Ascending aorta (tissue), 2 donors: ENCODE measurements around the gene NT5C2. TPM values are rescaled to one million over a fixed set of nuclear protein-coding genes. Genes with fewer than 3 reads are reported as not detected.
"Not testable (repeated sequence)": the region's sequence is repeated elsewhere in the genome, so short reads cannot be mapped to it uniquely, and the experiment has no call there.

Experiments
- DNase-seq, 2 donors: peaks; one replicate each; pipeline ENCODE4 v3.0.0-alpha.2; 2019; ENCODE audit warnings: low spot score in 2 of 2
- H3K27ac ChIP-seq, 2 donors: fragments of 200-600 bp; sonication (generic); one replicate each; pipeline ENCODE4 v1.5.1; 2016 to 2017; ENCODE audit warnings: mild to moderate bottlenecking in 1 of 2
- H3K27me3 ChIP-seq: fragments of 200-600 bp; sonication (generic); one replicate; pipeline ENCODE4 v1.5.1; 2017
- H3K36me3 ChIP-seq, 2 donors: fragments of 200-600 bp; sonication (generic); one replicate each; pipeline ENCODE4 v1.5.1; 2016
- H3K4me1 ChIP-seq, 2 donors: fragments of 200-600 bp; sonication (generic); one replicate each; pipeline ENCODE4 v1.5.1; 2016 to 2017; ENCODE audit warnings: mild to moderate bottlenecking in 1 of 2
- H3K4me3 ChIP-seq, 2 donors: fragments of 200-600 bp; sonication (generic); one replicate each; pipeline ENCODE4 v1.5.1; 2016 to 2017; ENCODE audit warnings: mild to moderate bottlenecking in 1 of 2
- H3K9me3 ChIP-seq, 2 donors: fragments of 200-600 bp; sonication (generic); one replicate each; pipeline ENCODE4 v1.5.1; 2016
- CTCF ChIP-seq, 3 experiments: fragments of 200-600 bp in 2 of 3; fragments of 450-650 bp in 1 of 3; sonication (generic) in 2 of 3; IDR thresholded peaks; one replicate each; pipeline ENCODE4 v1.5.1; 2016 to 2019; ENCODE audit warnings: antibody characterized with exemption in 3 of 3, mild to moderate bottlenecking in 1 of 3, moderate library complexity in 1 of 3
- intact Hi-C: fragments of 100-400 bp; cut with DNase I; formaldehyde crosslinking; loops from one replicate; pipeline ENCODE4 v1.15.1; 2023
- total RNA-seq: library from RNA; depleted of rRNA; stranded (reverse); fragments of >200 nt; gene quantifications from one replicate; pipeline ENCODE4 v1.1.0, GENCODE V29; 2016

The NT5C2 gene
- total RNA-seq, 1 donor from 2014 or later = 25.9 TPM

GRCh38 chr10:103181244-103181643, 11.8 kb downstream of the NT5C2 start:
- peaks cover 3 to 57% of the 10 kb centered on the region in 2 donors for H3K4me1 ChIP-seq
- intact Hi-C loops = no loop called here
- H3K27ac ChIP-seq = peak overlapping the region; percentile 15 to 44
- TF ChIP-seq CTCF (IDR thresholded peaks at IDR 0.05) = no peak
- no peak for DNase-seq
- peaks cover 13 to 22% of the 10 kb centered on the region in 2 donors for H3K36me3 ChIP-seq
- H3K4me3 ChIP-seq = no peak overlapping the region
- no peaks in the 10 kb centered on the region for H3K9me3 ChIP-seq
- no peaks in the 10 kb centered on the region for H3K27me3 ChIP-seq

GRCh38 chr10:103180491-103180890, 12.6 kb downstream of the NT5C2 start:
- H3K4me1 ChIP-seq = peaks cover 3 to 57% of the 10 kb centered on the region in 2 donors
- no peaks in the 10 kb centered on the region for H3K9me3 ChIP-seq
- peak overlapping the region in 1 of 2 donors; percentile 9 for H3K27ac ChIP-seq
- no peak for TF ChIP-seq CTCF (IDR thresholded peaks at IDR 0.05)
- no peak overlapping the region for H3K4me3 ChIP-seq
- intact Hi-C loops = no loop called here
- H3K27me3 ChIP-seq = no peaks in the 10 kb centered on the region
- DNase-seq = no peak
- peaks cover 20 to 22% of the 10 kb centered on the region in 2 donors for H3K36me3 ChIP-seq

GRCh38 chr10:103177123-103177522, 15.9 kb downstream of the NT5C2 start:
- DNase-seq = no peak
- no peaks in the 10 kb centered on the region for H3K9me3 ChIP-seq
- H3K4me3 ChIP-seq = no peak overlapping the region
- no peak overlapping the region for H3K27ac ChIP-seq
- H3K4me1 ChIP-seq = peaks cover 0 to 33% of the 10 kb centered on the region in 2 donors
- H3K27me3 ChIP-seq = no peaks in the 10 kb centered on the region
- intact Hi-C loops = no loop called here
- peaks cover 46 to 53% of the 10 kb centered on the region in 2 donors for H3K36me3 ChIP-seq
- no peak for TF ChIP-seq CTCF (IDR thresholded peaks at IDR 0.05)

- no peak for DNase-seq
- intact Hi-C loops = no loop called here
- Histone ChIP-seq H3K36me3 (peaks cover 57 to 65% of the 10 kb centered on the region in 2 donors), H3K27me3 (no peaks in the 10 kb centered on the region), H3K9me3 (no peaks in the 10 kb centered on the region), H3K4me1 (peaks cover 0 to 20% of the 10 kb centered on the region in 2 donors), H3K27ac (peak overlapping the region in 1 of 2 donors; percentile 32), H3K4me3 (no peak overlapping the region)
- no peak for TF ChIP-seq CTCF (IDR thresholded peaks at IDR 0.05)
These were observed 17.3 kb downstream of the NT5C2 start for GRCh38 chr10:103175580-103176285.

GRCh38 chr10:103174324-103174723, 18.7 kb downstream of the NT5C2 start:
- DNase-seq, H3K27me3 ChIP-seq, H3K4me3 ChIP-seq, H3K9me3 ChIP-seq, intact Hi-C loops, H3K27ac ChIP-seq: not testable (repeated sequence)
- H3K36me3 ChIP-seq = peaks cover 54 to 64% of the 10 kb centered on the region in 2 donors
- peaks cover 0 to 13% of the 10 kb centered on the region in 2 donors for H3K4me1 ChIP-seq

- Histone ChIP-seq H3K4me3 (no peak overlapping the region), H3K9me3 (no peaks in the 10 kb centered on the region), H3K27me3 (no peaks in the 10 kb centered on the region), H3K27ac (no peak overlapping the region), H3K36me3 (peaks cover 45 to 74% of the 10 kb centered on the region in 2 donors), H3K4me1 (peaks cover 0 to 7% of the 10 kb centered on the region in 2 donors)
- TF ChIP-seq CTCF (IDR thresholded peaks at IDR 0.05) = no peak
- DNase-seq = no peak
- intact Hi-C loops = no loop called here
These were observed 21.8 kb downstream of the NT5C2 start for GRCh38 chr10:103171278-103171677.
